Mesodermal cell (in vitro differentiated cells): ENCODE measurements around the gene LRCH3.
"Not testable (repeated sequence)": the region's sequence is repeated elsewhere in the genome, so short reads cannot be mapped to it uniquely, and the experiment has no call there.

ENCODE experiments used
- H3K27ac ChIP-seq: 2 replicates; pipeline ENCODE4 v1.7.0; 2013; ENCODE audit warnings: mild to moderate bottlenecking, low read depth, low read length, moderate library complexity; ENCODE audit not compliant: severe bottlenecking
- H3K36me3 ChIP-seq: 2 replicates; pipeline ENCODE4 v1.7.1; 2013; ENCODE audit warnings: mild to moderate bottlenecking, low read length, moderate library complexity; ENCODE audit not compliant: control insufficient read depth, insufficient read depth
- H3K4me1 ChIP-seq: one replicate; pipeline ENCODE4 v1.7.1; 2013; ENCODE audit warnings: mild to moderate bottlenecking, low read length; ENCODE audit not compliant: insufficient read depth, control insufficient read depth, poor library complexity, severe bottlenecking
- H3K4me3 ChIP-seq: 2 replicates; pipeline ENCODE4 v1.7.0; 2013; ENCODE audit warnings: low read length, control low read depth, mild to moderate bottlenecking; ENCODE audit not compliant: insufficient read depth, poor library complexity, severe bottlenecking; ENCODE audit errors: extremely low read depth
- H3K9me3 ChIP-seq: 2 replicates; pipeline ENCODE4 v1.7.1; 2013; ENCODE audit warnings: mild to moderate bottlenecking, low read length, moderate library complexity; ENCODE audit not compliant: control insufficient read depth
- WGBS, 2 experiments: methylation state at CpG; one replicate each; pipeline ENCODE4 v1.1.5; 2013; ENCODE audit warnings: missing lambda C conversion rate in 2 of 2; ENCODE audit not compliant: insufficient coverage in 2 of 2; 5-methylcytosine and 5-hydroxymethylcytosine counted together

The LRCH3 gene

DNA sequence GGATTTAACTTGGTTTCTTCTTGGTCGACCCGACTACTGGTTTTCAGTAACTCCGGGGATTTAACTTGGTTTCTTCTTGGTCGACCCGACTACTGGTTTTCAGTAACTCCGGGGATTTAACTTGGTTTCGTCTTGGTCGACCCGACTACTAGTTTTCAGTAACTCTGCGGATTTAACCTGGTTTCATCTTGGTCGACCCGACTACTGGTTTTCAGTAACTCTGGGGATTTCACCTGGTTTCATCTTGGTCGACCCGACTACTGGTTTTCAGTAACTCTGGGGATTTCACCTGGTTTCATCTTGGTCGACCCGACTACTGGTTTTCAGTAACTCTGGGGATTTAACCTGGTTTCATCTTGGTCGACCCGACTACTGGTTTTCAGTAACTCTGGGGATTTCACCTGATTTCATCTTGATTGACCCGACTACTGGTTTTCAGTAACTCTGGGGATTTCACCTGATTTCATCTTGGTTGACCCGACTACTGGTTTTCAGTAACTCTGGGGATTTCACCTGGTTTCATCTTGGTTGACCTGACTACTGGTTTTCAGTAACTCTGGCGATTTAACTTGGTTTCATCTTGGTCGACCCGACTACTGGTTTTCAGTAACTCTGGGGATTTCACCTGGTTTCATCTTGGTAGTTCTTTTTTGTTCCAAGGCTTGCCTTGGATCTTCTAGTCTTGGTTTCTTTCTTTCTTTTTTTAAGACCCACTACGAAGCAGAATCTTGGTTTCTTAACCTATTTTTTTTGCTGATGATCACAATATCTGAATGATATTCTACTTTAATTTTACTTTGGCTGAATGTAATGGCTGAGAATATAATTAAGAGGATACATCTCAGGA is 130.6 kb downstream of the LRCH3 start:
- H3K36me3 ChIP-seq, H3K27ac ChIP-seq, H3K4me3 ChIP-seq, H3K4me1 ChIP-seq, H3K9me3 ChIP-seq: not testable (repeated sequence)
- WGBS, 2 experiments, result 93 to 98% methylated on average over 18 to 19 of the region's 24 CpGs

DNA sequence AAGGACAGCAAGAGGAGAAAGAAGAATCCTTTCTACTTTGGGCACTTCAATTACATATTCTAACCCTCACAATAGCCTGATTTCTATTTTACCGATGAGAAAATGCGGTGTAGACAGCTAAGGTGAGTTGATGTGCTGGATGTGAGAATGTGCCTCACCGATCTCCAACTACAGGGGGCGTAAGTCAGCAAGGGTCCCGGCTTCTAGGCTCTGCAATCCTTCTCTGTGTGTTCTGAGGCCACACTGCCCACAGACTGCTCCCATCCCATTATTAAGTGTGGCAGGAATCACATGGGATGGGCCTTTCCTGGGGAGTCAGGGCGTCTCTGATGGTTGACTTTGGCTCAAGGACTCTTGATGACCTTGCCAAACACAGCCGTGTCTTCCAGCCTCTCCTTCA is 135.4 kb downstream of the LRCH3 start:
- Histone ChIP-seq H3K9me3 (no peaks in the 10 kb centered on the region), H3K27ac (no peak overlapping the region), H3K4me1 (no peaks in the 10 kb centered on the region), H3K4me3 (no peak overlapping the region), H3K36me3 (no peaks in the 10 kb centered on the region)
- WGBS, 2 experiments, result 80 to 85% methylated on average over 5 of the region's 7 CpGs

DNA sequence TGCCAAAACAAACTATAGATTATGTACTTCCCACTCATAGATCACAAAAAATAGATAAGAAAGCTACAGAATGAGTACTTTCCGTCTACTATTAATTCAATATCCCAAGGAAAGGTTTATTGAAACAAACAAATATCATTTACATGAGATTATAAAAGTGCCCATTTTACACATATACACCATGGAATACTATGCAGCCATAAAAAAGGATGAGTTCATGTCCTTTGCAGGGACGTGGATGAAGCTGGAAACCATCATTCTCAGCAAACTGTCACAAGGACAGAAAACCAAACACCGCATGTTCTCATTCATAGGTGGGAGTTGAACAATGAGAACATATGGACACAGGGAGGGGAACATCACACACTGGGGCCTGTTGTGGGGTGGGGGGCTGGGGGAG is 136.5 kb downstream of the LRCH3 start:
- not testable (repeated sequence) for H3K4me1 ChIP-seq, H3K27ac ChIP-seq, H3K4me3 ChIP-seq, H3K36me3 ChIP-seq, H3K9me3 ChIP-seq
- no CpG with 5 or more reads among the region's 3 CpGs for WGBS, 2 experiments

DNA sequence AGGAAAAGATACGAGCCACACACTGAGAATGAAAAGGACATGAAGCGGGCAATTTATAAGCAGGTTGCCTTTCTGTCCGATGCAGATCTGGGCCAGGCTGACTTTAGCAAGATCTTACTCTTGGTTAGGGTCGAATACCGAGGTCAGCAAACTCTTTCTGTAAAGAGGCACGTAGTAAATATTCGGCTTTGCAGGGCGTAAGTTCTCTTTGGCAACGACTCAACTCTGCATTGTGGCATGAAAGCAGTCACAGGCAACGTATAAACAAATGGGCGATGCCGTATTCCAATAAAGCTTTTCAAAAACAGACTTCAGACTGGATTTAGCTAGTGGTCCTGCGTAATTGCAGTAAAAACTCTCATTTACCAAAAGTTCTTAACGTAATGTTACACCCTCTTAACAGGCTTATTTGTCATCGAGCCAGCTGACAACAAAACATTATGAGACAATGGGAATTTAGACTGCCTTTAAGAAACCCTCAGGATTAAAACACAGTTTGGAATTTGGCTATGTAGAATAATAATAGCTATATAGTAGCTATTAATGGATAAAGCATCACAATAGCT is 145.8 kb downstream of the LRCH3 start:
- Histone ChIP-seq H3K4me3 (no peak overlapping the region), H3K9me3 (no peaks in the 10 kb centered on the region), H3K27ac (no peak overlapping the region), H3K36me3 (peaks cover 3% of the 10 kb centered on the region), H3K4me1 (no peaks in the 10 kb centered on the region)
- WGBS, 2 experiments, result 94% methylated on average over 14 to 15 of the region's 15 CpGs
